ENCODE measurements around the gene PIAS1. TPM values are rescaled to one million over a fixed set of nuclear protein-coding genes. Genes with fewer than 3 reads are reported as not detected.
"Not testable (repeated sequence)": the region's sequence is repeated elsewhere in the genome, so short reads cannot be mapped to it uniquely, and the experiment has no call there.

PIAS1 gene
- total RNA-seq, 1 donor from 2014 or later: 13.2 TPM

- peak; percentile 70 for DNase-seq (ENCODE audit: low spot score)
- peak; percentile 93 for ATAC-seq
These were observed 59.2 kb downstream of the PIAS1 start for GRCh38 chr15:68113273-68113672.

GRCh38 chr15:68113751-68114150, 59.6 kb downstream of the PIAS1 start:
- ATAC-seq (peak; percentile 37), DNase-seq (ENCODE audit: low spot score) (no peak)

GRCh38 chr15:68114356-68114755, 60.2 kb downstream of the PIAS1 start:
- ATAC-seq: peak; percentile 36

GRCh38 chr15:68114840-68115239, 60.7 kb downstream of the PIAS1 start:
- ATAC-seq (no peak), DNase-seq (ENCODE audit: low spot score) (no peak)

More at GRCh38 chr15:68114356-68114755, 60.2 kb downstream of the PIAS1 start:
- DNase-seq (ENCODE audit: low spot score): no peak

- ATAC-seq: no peak
- no peak for DNase-seq (ENCODE audit: low spot score)
These were observed 70.6 kb downstream of the PIAS1 start for GRCh38 chr15:68124700-68125099.

- no peak for DNase-seq (ENCODE audit: low spot score)
- ATAC-seq: no peak
These were observed 72.3 kb downstream of the PIAS1 start for GRCh38 chr15:68126396-68126795.

- ATAC-seq: peak; percentile 30
- DNase-seq (ENCODE audit: low spot score): no peak
These were observed 75.0 kb downstream of the PIAS1 start for GRCh38 chr15:68129072-68129471.

- ATAC-seq: peak; percentile 76
- DNase-seq (ENCODE audit: low spot score): no peak
These were observed 76.7 kb downstream of the PIAS1 start for GRCh38 chr15:68130851-68131250.

GRCh38 chr15:68137096-68137495, 83.0 kb downstream of the PIAS1 start:
- DNase-seq (ENCODE audit: low spot score) (no peak), ATAC-seq (no peak)

- ATAC-seq (no peak), DNase-seq (ENCODE audit: low spot score) (no peak)
These were observed 89.0 kb downstream of the PIAS1 start for GRCh38 chr15:68143129-68143528.

GRCh38 chr15:68143785-68144184, 89.7 kb downstream of the PIAS1 start:
- DNase-seq (ENCODE audit: low spot score) (no peak), ATAC-seq (no peak)

- no peak for DNase-seq (ENCODE audit: low spot score)
- ATAC-seq: no peak
These were observed 91.6 kb downstream of the PIAS1 start for GRCh38 chr15:68145706-68146105.

- DNase-seq (ENCODE audit: low spot score) (no peak), ATAC-seq (no peak)
These were observed 93.9 kb downstream of the PIAS1 start for GRCh38 chr15:68148039-68148438.

- ATAC-seq (no peak), DNase-seq (ENCODE audit: low spot score) (no peak)
These were observed 94.9 kb downstream of the PIAS1 start for GRCh38 chr15:68149059-68149458.

- no peak for DNase-seq (ENCODE audit: low spot score)
- no peak for ATAC-seq
These were observed 96.1 kb downstream of the PIAS1 start for GRCh38 chr15:68150187-68150586.

GRCh38 chr15:68151277-68151676, 97.2 kb downstream of the PIAS1 start:
- ATAC-seq: no peak

GRCh38 chr15:68152342-68152741, 98.2 kb downstream of the PIAS1 start:
- DNase-seq (ENCODE audit: low spot score): no peak
- ATAC-seq: no peak

More at GRCh38 chr15:68151277-68151676, 97.2 kb downstream of the PIAS1 start:
- DNase-seq (ENCODE audit: low spot score): no peak

- peak; percentile 91 for ATAC-seq
- DNase-seq (ENCODE audit: low spot score): no peak
These were observed 100.9 kb downstream of the PIAS1 start for GRCh38 chr15:68154923-68155559.

- no peak for DNase-seq (ENCODE audit: low spot score)
- no peak for ATAC-seq
These were observed 103.0 kb downstream of the PIAS1 start for GRCh38 chr15:68157074-68157473.

- DNase-seq (ENCODE audit: low spot score): no peak
- ATAC-seq: no peak
These were observed 104.0 kb downstream of the PIAS1 start for GRCh38 chr15:68158046-68158628.

- ATAC-seq (no peak), DNase-seq (ENCODE audit: low spot score) (no peak)
These were observed 109.1 kb downstream of the PIAS1 start for GRCh38 chr15:68163191-68163590.

- ATAC-seq (no peak), DNase-seq (ENCODE audit: low spot score) (no peak)
These were observed 112.7 kb downstream of the PIAS1 start for GRCh38 chr15:68166847-68167246.

- not testable (repeated sequence) for DNase-seq (ENCODE audit: low spot score); ATAC-seq
These were observed 117.9 kb downstream of the PIAS1 start for GRCh38 chr15:68172037-68172436.

Data from left lobe of liver (tissue), 2 donors.